ENCODE measurements around the gene DDX19B.

Gene DDX19B

DNA sequence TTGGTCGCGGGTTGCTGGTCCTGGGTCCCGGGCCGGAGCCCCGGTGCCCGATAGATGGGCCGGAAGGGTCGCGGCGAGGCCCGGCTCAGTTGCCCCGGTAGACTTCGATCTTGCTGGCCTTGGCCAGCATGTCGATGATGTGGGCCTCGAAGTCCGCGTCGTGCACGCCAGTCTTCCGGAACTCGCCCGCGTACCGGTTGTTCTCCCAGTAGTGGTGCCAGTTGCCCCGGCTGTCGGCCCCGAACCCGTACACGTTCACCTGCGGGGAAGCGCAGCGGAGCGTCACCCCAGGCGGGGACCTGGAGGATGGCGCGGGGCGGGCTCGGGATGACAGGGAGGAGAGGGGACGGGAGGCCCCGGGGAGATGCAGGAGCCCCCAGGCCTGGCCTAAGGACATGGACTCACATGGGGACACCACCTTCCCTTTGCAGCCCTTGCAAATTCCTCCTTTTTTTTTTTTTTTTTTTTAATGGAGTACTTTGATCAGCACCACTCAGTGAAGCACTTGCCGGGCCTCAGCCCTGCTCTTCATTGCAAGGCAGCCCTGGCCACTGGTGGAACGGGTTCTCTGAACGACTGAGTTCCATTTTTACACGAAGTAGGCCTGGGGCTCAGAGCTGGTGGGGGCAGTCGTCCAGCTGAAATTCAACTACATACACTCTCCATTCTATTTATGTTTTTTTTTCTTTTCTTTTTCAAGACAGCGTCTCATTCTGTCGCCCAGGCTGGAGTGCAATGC lies 82.8 kb downstream of the DDX19B start:
- no peaks in the 10 kb centered on the region for H3K9me3 ChIP-seq (replicated peaks; ENCODE audit: insufficient read depth, low read length)
- H3K9me2 ChIP-seq (replicated peaks; ENCODE audit: insufficient read depth, low read length): no peaks in the 10 kb centered on the region
- H4K20me1 ChIP-seq (ENCODE audit: insufficient read depth, low read length): no peaks in the 10 kb centered on the region
- H3K4me2 ChIP-seq (ENCODE audit: low read depth, low read length): peak overlapping the region; percentile 94
- peak overlapping the region; percentile 99 for H3K4me3 ChIP-seq (ENCODE audit: low read length)
- H3K9ac ChIP-seq (ENCODE audit: low read length): peak overlapping the region; percentile 68
- H3K27me3 ChIP-seq (replicated peaks; ENCODE audit: insufficient read depth, low read length): no peaks in the 10 kb centered on the region
- H3K79me2 ChIP-seq (ENCODE audit: low read length): peaks cover 31% of the 10 kb centered on the region
- H3F3A ChIP-seq (ENCODE audit: insufficient read depth, low read length): peaks cover 16% of the 10 kb centered on the region
- H3K36me3 ChIP-seq (replicated peaks; ENCODE audit: insufficient read depth, low read length): no peaks in the 10 kb centered on the region
- DNase-seq: no peak
- peak overlapping the region; percentile 89 for H2AFZ ChIP-seq (ENCODE audit: low read length)
- H3K4me1 ChIP-seq (ENCODE audit: low read length): no peaks in the 10 kb centered on the region
- TF ChIP-seq EZH2 (optimal IDR thresholded peaks at IDR 0.05; ENCODE audit: low read depth, low read length) (no peak), EZH2phosphoT487 (IDR thresholded peaks at IDR 0.05; ENCODE audit: low read length) (no peak)
- TF ChIP-seq, protein P1, sequence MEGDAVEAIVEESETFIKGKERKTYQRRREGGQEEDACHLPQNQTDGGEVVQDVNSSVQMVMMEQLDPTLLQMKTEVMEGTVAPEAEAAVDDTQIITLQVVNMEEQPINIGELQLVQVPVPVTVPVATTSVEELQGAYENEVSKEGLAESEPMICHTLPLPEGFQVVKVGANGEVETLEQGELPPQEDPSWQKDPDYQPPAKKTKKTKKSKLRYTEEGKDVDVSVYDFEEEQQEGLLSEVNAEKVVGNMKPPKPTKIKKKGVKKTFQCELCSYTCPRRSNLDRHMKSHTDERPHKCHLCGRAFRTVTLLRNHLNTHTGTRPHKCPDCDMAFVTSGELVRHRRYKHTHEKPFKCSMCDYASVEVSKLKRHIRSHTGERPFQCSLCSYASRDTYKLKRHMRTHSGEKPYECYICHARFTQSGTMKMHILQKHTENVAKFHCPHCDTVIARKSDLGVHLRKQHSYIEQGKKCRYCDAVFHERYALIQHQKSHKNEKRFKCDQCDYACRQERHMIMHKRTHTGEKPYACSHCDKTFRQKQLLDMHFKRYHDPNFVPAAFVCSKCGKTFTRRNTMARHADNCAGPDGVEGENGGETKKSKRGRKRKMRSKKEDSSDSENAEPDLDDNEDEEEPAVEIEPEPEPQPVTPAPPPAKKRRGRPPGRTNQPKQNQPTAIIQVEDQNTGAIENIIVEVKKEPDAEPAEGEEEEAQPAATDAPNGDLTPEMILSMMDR (IDR thresholded peaks at IDR 0.05; ENCODE audit: low read length): no peak
- H3K27ac ChIP-seq (ENCODE audit: low read length): peak overlapping the region; percentile 94; the same call in 1 of the 2 replicates

DNA sequence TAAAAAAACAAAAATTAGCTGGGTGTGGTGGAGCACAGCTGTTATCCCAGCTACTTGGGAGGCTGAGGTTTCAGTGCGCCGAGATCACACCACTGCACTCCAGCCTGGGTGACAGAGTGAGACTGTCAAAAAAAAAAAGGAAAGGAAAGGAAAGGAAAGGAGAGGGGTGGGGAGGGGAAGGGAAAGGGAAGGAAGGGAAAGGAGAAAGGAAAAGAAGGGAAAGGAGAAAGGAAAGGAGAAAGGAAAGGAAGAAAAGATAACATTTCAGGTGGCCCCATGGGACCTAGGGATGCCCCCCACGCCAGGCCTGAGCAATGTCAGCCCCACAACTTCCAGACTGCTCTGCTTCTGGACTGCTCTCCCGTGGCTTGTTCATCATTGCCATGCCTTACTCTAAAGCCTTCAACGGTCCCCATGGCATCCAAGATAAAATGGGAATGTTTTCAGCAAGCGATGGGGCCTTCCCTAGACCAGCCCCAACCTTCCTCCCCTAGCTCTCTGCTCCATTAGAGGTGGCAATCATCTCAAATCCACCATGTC lies 84.5 kb downstream of the DDX19B start:
- DNase-seq: no peak
- Histone ChIP-seq H3K4me1 (ENCODE audit: low read length) (no peaks in the 10 kb centered on the region), H3K9me2 (replicated peaks; ENCODE audit: insufficient read depth, low read length) (no peaks in the 10 kb centered on the region), H3K9ac (ENCODE audit: low read length) (no peak overlapping the region), H4K20me1 (ENCODE audit: insufficient read depth, low read length) (no peaks in the 10 kb centered on the region), H3K79me2 (ENCODE audit: low read length) (peaks cover 26% of the 10 kb centered on the region), H3K27me3 (replicated peaks; ENCODE audit: insufficient read depth, low read length) (no peaks in the 10 kb centered on the region), H3K4me2 (ENCODE audit: low read depth, low read length) (no peak overlapping the region), H3K36me3 (replicated peaks; ENCODE audit: insufficient read depth, low read length) (no peaks in the 10 kb centered on the region), H3F3A (ENCODE audit: insufficient read depth, low read length) (peaks cover 16% of the 10 kb centered on the region), H2AFZ (ENCODE audit: low read length) (no peak overlapping the region), H3K4me3 (ENCODE audit: low read length) (no peak overlapping the region), H3K9me3 (replicated peaks; ENCODE audit: insufficient read depth, low read length) (no peaks in the 10 kb centered on the region), H3K27ac (ENCODE audit: low read length) (no peak overlapping the region)
- TF ChIP-seq EZH2 (optimal IDR thresholded peaks at IDR 0.05; ENCODE audit: low read depth, low read length) (no peak), EZH2phosphoT487 (IDR thresholded peaks at IDR 0.05; ENCODE audit: low read length) (no peak)
- TF ChIP-seq, protein P1 (IDR thresholded peaks at IDR 0.05; ENCODE audit: low read length): no peak
